CD4-positive, alpha-beta T cell treated with Interleukin-10 for 1 hour (primary cell): ENCODE data around the gene LMTK3.

Source experiments
- DNase-seq: peaks from one replicate; pipeline ENCODE4 v3.0.0-alpha.2; 2020

LMTK3 gene

GRCh38 chr19:48443731-48444128 is 67.9 kb downstream of the LMTK3 start:
- no peak for DNase-seq

GRCh38 chr19:48443256-48443655 is 68.4 kb downstream of the LMTK3 start:
- DNase-seq = peak; percentile 17

- DNase-seq = no peak
Measured at GRCh38 chr19:48442116-48443035, 69.3 kb downstream of the LMTK3 start.

GRCh38 chr19:48441360-48442050 is 70.1 kb downstream of the LMTK3 start:
- no peak for DNase-seq

- DNase-seq = no peak
Measured at GRCh38 chr19:48436586-48436985, 75.0 kb downstream of the LMTK3 start.
